ENCODE results near the gene MT1A. TPM values are rescaled to one million over a fixed set of nuclear protein-coding genes. Genes with fewer than 3 reads are reported as not detected.

Gene MT1A
- total RNA-seq, 1 experiment from 2014 or later: not detected

DNA sequence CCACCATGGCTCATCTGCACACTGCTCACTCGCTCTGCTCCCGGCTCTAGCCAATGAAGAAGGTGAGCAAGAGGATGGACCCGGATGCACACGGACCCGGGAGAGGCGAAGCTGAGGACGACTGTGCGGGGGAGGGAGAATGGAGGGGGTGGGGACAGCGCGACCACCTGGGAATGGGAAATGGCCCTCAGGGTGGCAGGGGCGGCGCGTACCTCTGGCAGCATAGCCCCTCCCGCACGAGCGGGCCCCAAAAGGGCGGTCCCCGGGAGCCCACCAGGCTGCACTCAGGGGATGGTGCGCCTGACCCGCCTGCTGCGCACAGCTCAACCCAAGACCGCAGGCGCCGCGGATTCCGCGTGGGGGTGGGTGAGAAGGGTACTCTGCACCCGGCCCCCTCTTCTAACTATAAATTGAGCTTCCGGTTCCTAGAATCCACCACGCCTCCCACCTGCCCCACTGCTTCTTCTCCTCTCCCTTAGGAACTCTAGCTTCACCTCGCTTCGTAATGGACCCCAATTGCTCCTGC is 37.3 kb downstream of the MT1A start:
- ChIA-PET RAD21 (ENCODE audit: low non-redundant PET in 1 of 2, low total read pairs in 2 of 2, uncharacterized antibody in 2 of 2, unreplicated experiment in 2 of 2) (no interaction called here), POLR2A (no interaction called here), CTCF (no interaction called here)
- DNase-seq (ENCODE audit: low read depth, low spot score): no peak
- peaks cover 0 to 12% of the 10 kb centered on the region in 2 experiments; a peak in 2 of 4 replicates for H3K4me1 ChIP-seq (ENCODE audit: control insufficient read depth in 1 of 2, insufficient read depth in 2 of 2, low read length in 2 of 2)
- H3K27ac ChIP-seq (ENCODE audit: low read depth, low read length): no peak overlapping the region
- no peaks in the 10 kb centered on the region for H3K9me3 ChIP-seq (ENCODE audit: control insufficient read depth in 1 of 2, insufficient read depth in 1 of 2, low read depth in 1 of 2, low read length in 2 of 2)
- H2AFZ ChIP-seq (ENCODE audit: low read depth, low read length, poor library complexity, severe bottlenecking): no peak overlapping the region
- intact Hi-C loops (cut with micrococcal nuclease): no loop called here
- TF ChIP-seq YY1 (IDR thresholded peaks at IDR 0.05; ENCODE audit: extremely low read depth, insufficient replicate concordance, low read depth, low read length) (no peak), ELF1 (IDR thresholded peaks at IDR 0.05; ENCODE audit: borderline replicate concordance, low read depth) (no peak), CEBPB (IDR thresholded peaks at IDR 0.05; ENCODE audit: low read depth) (no peak), TCF7L2 (IDR thresholded peaks at IDR 0.05; ENCODE audit: borderline replicate concordance, extremely low read depth, insufficient read depth, insufficient read length) (no peak)
- H3K4me3 ChIP-seq (replicated peaks in 1 of 2; ENCODE audit: low read depth in 1 of 2, low read length in 2 of 2): no peak overlapping the region
- BruUV-seq (replicated peaks): no TSS peak
- H3K9me2 ChIP-seq (ENCODE audit: insufficient read depth): no peaks in the 10 kb centered on the region
- no peak for ATAC-seq
- H3K79me2 ChIP-seq (ENCODE audit: insufficient read depth, low read length): no peaks in the 10 kb centered on the region
- no peak overlapping the region for H3K4me2 ChIP-seq (ENCODE audit: low read length)
- no peaks in the 10 kb centered on the region for H3K36me3 ChIP-seq (ENCODE audit: control insufficient read depth in 1 of 2, insufficient read depth in 2 of 2, low read length in 2 of 2)
- no peaks in the 10 kb centered on the region for H3K27me3 ChIP-seq (ENCODE audit: insufficient read depth, low read length)
- H3K9ac ChIP-seq (ENCODE audit: low read length): no peak overlapping the region
- H4K20me1 ChIP-seq (ENCODE audit: insufficient read depth): no peaks in the 10 kb centered on the region

DNA sequence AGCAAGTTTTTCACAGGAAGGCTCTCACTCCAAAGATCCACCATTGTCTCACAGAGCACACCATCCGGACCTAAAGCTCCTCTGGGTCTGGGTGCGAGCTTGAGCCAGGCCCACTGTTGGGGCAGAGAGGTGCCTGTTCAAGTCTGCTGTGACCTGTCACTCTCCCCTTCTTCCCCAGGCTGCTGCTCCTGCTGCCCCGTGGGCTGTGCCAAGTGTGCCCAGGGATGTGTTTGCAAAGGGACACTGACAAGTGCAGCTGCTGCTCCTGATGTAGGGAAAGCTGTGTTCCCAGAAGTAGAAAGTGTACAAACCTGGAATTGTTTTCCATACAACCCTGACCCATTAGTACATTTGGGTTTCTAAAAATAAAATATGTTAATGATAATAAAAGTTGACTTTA is 39.0 kb downstream of the MT1A start:
- ChIA-PET RAD21 (ENCODE audit: low non-redundant PET in 1 of 2, low total read pairs in 2 of 2, uncharacterized antibody in 2 of 2, unreplicated experiment in 2 of 2) (no interaction called here), CTCF (no interaction called here), POLR2A (no interaction called here)
- intact Hi-C loops (cut with micrococcal nuclease): no loop called here
- Histone ChIP-seq H4K20me1 (ENCODE audit: insufficient read depth) (no peaks in the 10 kb centered on the region), H3K9ac (ENCODE audit: low read length) (no peak overlapping the region), H3K9me2 (ENCODE audit: insufficient read depth) (no peaks in the 10 kb centered on the region), H2AFZ (ENCODE audit: low read depth, low read length, poor library complexity, severe bottlenecking) (no peak overlapping the region), H3K79me2 (ENCODE audit: insufficient read depth, low read length) (no peaks in the 10 kb centered on the region), H3K4me1 (ENCODE audit: control insufficient read depth in 1 of 2, insufficient read depth in 2 of 2, low read length in 2 of 2) (peaks cover 5 to 23% of the 10 kb centered on the region in 2 experiments; a peak in 3 of 4 replicates), H3K27ac (ENCODE audit: low read depth, low read length) (no peak overlapping the region), H3K27me3 (ENCODE audit: insufficient read depth, low read length) (no peaks in the 10 kb centered on the region), H3K4me3 (replicated peaks in 1 of 2; ENCODE audit: low read depth in 1 of 2, low read length in 2 of 2) (no peak overlapping the region), H3K4me2 (ENCODE audit: low read length) (no peak overlapping the region), H3K36me3 (ENCODE audit: control insufficient read depth in 1 of 2, insufficient read depth in 2 of 2, low read length in 2 of 2) (no peaks in the 10 kb centered on the region), H3K9me3 (ENCODE audit: control insufficient read depth in 1 of 2, insufficient read depth in 1 of 2, low read depth in 1 of 2, low read length in 2 of 2) (no peaks in the 10 kb centered on the region)
- BruUV-seq (replicated peaks): no TSS peak
- ATAC-seq (no peak), DNase-seq (ENCODE audit: low read depth, low spot score) (no peak)
- TF ChIP-seq YY1 (IDR thresholded peaks at IDR 0.05; ENCODE audit: extremely low read depth, insufficient replicate concordance, low read depth, low read length) (no peak), RAD21 (IDR thresholded peaks at IDR 0.05; ENCODE audit: low read depth) (no peak), SRF (IDR thresholded peaks at IDR 0.05; ENCODE audit: low read depth) (no peak), ATF3 (IDR thresholded peaks at IDR 0.05) (no peak), ZFX (IDR thresholded peaks at IDR 0.05) (no peak), CBX3 (IDR thresholded peaks at IDR 0.05; ENCODE audit: low read depth) (no peak), REST (IDR thresholded peaks at IDR 0.05; ENCODE audit: low read depth) (no peak), ZNF274 (IDR thresholded peaks at IDR 0.05; ENCODE audit: low read depth, low read length) (no peak), CTCF (IDR thresholded peaks at IDR 0.05 in 2 of 3, conservative IDR thresholded peaks at IDR 0.05 in 1 of 3; ENCODE audit: borderline replicate concordance in 1 of 3, insufficient read depth in 1 of 3, low read depth in 2 of 3, low read length in 2 of 3) (no peak), CEBPB (IDR thresholded peaks at IDR 0.05; ENCODE audit: low read depth) (no peak), SIN3A (IDR thresholded peaks at IDR 0.05; ENCODE audit: low read depth) (no peak), TCF7L2 (IDR thresholded peaks at IDR 0.05; ENCODE audit: borderline replicate concordance, extremely low read depth, insufficient read depth, insufficient read length) (no peak), POLR2AphosphoS5 (IDR thresholded peaks at IDR 0.05; ENCODE audit: low read depth, low read length) (no peak)
- TF ChIP-seq, protein P1, sequence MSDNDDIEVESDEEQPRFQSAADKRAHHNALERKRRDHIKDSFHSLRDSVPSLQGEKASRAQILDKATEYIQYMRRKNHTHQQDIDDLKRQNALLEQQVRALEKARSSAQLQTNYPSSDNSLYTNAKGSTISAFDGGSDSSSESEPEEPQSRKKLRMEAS (IDR thresholded peaks at IDR 0.05): no peak

Data from HCT116 (cell line).